GM18508 (cell line): ENCODE measurements around the gene VIPR2.
"Not testable (repeated sequence)": the region's sequence is repeated elsewhere in the genome, so short reads cannot be mapped to it uniquely, and the experiment has no call there.

Experiments
- ATAC-seq: cut with Tn5 transposase; IDR thresholded peaks from one replicate; pipeline ENCODE4 v1.9.1; 2021; ENCODE audit warnings: moderate number of reproducible peaks; ENCODE audit not compliant: insufficient read depth, unreplicated experiment

VIPR2 gene

DNA sequence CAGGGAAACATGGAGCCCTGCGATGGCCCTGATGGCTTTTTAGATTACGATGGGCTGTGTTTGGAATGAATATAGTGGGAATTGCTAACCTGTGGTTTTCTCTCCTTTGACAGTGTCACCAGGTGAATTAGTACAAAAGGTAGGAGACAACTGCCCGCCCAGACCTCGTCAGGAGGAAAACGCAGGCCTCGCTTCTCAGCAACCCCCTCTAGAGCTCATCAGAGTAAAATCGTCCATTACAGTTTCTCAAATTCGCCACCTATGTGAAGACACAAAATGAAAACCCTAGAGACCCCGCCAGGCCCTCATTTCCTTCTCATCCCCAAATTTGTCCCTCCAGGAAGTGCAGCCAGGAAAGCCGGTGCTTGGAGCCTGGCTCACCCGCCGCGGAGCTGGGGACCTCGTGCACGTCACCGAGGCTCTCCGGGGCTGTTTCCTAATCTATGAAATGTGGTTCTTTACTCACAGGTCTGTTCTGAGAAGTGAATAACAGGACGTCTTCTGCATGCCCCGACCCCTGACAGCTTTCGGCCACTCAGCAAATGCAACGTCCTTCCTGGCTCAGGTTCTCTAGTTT lies 143.7 kb downstream of the VIPR2 start:
- ATAC-seq = no peak

DNA sequence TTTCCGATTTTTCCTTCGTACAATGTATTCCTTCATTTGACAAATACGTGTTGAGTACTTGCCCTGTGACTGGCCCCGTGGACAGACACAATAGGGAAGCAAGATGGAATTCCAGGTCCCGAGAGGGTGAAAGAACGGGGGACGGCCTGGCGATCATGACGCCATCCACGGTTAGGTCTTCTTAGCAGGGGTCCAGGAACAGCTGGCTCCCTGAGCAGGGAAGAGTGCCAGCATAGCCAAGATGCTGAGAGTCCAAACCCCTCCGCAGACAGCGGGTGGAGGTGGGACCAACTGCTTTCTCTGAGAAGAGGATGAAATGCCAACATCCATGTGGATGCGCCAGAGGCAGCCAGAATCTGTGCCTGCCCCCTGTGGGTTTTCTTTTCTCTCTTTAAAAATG lies 144.6 kb downstream of the VIPR2 start:
- ATAC-seq = no peak

DNA sequence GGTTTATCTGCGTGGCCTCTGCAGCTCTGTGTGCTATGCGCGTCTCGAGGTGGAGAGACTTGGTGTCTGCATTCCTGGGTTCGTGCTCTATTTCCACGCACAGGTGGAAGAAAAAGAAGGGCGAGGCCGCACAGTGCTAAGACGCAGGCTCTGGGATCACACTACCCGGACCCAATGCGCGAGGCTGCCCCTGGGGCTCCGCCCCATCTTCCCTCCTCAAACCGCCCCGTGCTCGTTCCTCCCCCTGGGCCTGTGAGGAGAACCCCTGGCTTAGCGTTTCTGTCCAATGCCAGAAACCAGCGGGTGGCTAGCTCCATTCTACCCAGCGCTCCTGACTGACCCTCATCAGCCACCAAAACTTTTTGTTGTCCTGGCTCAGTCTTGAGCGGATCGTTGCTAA lies 145.2 kb downstream of the VIPR2 start:
- ATAC-seq = no peak

DNA sequence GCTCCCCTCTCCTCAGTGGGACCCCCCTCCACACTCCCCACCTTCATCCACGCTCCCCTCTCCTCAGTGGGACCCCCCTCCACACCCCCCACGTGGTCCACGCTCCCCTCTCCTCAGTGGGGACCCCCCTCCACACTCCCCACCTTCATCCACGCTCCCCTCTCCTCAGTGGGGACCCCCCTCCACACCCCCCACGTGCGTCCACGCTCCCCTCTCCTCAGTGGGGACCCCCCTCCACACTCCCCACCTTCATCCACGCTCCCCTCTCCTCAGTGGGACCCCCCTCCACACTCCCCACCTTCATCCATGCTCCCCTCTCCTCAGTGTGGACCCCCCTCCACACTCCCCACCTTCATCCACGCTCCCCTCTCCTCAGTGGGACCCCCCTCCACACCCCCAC lies 146.4 kb downstream of the VIPR2 start:
- not testable (repeated sequence) for ATAC-seq

DNA sequence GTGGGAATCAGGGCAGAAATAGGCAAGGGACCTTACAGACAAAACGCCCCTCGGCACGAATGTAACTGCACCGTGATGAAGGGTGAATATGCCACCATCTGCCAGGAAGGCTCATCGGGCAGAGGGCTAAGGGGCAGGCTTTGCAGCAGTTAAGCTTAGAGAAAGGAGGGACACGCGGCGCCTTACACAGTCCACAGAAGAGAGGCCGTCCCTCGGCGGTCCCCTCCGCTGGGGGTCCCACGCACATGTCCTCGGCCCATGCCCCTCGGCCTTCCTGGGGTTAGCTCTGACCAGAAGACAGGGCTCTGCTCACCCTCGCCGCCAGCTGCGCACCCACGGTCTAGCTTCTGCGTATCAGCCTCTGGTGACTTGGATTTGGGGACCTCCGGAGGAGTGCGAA lies 147.2 kb downstream of the VIPR2 start:
- no peak for ATAC-seq

DNA sequence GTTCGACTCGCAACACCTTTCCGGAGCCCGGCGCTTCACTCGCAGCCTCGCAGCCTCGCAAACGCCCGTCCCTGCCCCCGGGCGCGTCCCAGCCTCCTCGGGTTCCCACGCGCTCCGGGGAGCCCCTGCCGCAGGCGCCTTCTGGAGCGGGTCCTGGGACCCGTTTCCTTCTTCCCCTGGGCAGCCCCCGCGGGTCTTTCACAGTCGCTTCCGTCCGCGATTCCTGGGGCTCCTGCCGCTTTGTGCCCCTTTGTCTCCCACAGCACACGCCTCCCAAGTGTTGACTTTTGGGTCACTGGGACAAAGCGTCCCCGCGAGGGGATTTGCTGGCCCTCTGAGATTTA lies 147.6 kb downstream of the VIPR2 start:
- no peak for ATAC-seq

DNA sequence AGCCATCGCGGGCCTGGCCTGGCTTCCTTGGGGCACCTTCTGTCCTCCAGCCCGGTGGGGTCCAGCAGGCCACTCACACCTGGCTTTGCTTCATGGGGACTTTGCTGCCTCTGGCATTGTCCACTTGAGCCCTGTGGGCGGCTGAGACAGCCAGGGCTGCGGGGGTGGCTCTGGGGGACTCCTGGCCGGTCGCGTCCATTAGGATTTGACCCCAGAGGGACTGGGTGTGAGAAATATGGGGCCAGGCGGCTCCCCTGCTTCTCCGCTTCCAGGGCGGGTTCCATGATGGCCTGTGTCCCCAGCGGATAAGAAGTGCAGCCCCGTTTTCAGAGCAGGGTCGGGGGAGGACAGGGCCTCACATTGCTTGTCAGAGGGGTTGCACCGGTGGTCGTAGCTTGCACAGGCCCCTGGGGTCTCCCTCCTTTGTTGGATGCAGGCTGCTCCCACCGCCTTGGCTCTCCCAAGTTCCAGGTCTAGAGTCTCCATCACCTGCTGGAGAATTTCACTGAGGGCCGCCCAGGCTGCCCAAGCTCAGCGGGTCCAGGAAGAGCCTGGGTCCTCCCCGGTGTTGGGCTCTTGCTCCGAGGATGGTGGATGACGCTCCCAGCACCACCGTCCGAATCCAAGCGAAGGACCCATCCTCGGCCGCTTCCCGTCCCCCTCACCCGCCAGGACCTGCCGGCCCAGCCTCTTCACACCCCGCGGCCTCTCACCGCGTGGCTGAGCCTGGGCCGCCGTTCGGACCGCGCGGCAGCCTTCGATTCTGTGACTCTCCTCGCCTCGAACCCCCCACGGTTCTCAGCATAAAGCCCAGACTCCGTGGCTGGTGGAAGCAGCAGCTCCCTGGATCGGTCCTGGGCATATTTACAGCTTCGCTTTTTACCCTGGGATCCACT lies 148.2 kb downstream of the VIPR2 start:
- ATAC-seq = no peak

DNA sequence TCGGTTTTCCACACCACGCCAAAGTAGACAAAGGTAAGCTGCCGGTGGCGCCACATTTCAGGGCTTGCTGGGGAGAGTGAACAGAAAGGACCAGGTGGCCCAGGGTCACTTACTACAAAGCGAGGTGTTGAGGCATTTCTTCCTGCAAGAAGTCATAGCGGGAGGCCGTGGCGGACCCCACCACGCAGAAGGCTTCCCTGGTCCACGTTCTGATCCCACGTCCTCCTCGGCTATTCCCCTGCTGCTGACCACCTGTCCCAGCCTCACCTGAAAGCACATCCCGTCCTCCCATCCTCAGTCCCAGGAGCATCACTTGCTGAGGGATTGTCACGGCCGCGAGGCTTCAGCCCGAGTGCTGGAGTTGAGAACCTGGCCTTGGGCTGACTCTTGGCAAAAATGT lies 149.2 kb downstream of the VIPR2 start:
- ATAC-seq = no peak

DNA sequence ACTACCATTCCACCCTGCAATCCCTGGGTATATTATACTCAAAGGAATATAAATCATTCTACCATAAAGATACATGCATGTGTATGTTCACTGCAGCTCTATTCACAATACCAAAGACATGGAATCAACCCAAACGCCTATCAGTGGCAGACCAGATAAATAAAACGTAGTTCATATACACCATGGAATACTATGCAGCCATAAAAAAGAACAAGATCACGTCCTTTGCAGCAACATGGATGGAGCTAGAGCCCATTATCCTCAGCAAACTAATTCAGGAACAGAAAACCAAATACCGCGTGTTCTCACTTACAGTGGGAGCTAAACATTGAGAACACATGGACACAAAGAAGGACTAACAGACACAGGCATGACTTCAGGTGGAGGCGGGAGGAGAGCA lies 150.0 kb downstream of the VIPR2 start:
- no peak for ATAC-seq

DNA sequence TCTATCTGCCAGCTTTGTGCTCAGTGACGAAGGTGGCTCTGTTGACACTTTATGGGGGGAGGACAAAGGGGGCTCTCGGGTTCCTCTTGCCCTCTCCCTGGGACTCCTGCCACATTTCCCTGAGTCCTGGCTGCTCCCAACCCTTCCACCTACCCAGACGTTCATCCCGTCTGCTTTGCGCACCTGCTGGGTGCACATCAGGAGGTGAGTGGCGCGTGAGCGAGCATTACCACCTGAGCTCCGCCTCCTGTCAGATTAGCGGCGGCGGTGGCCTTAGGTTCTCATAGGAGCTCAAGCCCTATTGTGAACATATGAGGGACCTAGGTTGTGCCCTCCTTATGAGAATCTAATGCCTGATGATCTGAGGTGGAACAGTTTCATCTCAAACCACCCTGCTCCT lies 151.1 kb downstream of the VIPR2 start:
- no peak for ATAC-seq

DNA sequence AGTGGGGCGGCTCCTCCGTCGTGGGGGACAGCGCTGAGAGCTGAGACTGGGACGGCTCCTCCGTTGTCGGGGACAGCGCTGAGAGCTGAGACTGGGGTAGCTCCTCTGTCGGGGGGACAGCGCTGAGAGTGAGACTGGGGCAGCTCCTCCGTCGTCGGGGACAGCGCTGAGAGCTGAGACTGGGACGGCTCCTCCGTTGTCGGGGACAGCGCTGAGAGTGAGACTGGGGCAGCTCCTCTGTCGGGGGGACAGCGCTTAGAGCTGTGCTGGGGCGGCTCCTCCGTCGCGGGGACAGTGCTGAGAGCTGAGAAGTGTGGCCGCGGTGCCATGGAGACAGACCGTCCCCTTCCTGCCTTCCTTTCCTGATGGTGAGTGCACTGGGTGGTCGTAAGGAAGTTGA lies 151.9 kb downstream of the VIPR2 start:
- ATAC-seq = no peak

DNA sequence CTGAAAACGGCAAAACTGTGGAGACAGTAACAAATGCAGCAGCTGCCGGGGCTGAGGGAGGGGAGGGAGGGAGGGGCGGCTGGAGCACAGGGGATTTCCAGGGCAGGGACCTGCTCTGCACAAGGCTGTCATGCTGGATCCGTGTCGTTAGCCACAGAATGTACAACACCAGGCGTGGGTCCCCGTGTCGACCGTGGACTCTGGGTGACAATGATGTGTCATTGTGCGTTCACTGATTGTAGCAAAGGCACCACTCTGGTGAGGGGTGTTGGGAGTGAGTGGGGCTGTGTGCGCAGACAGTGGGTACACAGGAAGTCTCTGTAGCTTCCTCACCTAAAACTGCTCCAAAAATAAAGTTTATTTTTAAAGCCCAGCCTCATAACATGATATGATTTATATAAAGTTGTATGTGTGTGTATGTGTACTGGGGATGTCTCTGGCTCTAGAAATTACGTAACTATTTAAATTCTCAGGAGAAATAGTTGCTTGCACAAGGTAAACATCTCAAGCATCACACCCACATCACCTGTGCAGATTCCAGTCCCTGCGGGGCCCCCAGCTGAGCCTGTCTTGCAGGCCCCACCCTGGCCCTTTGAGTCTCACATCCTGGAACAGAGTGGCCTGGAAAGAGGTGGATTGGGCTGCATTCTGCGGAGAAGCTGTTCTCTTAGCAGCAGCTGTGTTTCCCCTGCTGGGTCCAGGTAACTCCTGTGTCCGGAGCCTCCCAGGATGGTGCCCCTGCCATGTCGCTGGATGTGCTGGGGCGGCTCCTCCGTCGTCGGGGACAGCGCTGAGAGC lies 152.6 kb downstream of the VIPR2 start:
- ATAC-seq = no peak

DNA sequence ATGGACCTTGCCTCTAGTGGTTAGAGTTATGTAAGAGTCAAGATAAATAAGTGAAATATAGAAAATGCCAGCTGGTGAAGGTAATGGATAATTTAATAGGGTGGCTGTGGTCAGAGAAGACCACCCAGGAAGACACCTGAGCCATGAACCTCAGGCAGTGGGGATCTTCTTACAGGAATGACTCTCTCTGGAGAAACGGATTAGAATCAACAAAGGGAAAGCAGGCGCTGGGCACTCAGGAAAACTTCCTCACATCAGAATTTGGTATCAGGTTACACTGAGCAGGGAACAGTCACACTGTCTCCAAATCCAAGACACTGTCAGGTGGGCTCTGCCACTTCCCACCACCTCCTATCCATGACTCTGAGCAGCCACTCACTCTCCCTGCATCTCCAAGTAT lies 155.7 kb downstream of the VIPR2 start:
- no peak for ATAC-seq

DNA sequence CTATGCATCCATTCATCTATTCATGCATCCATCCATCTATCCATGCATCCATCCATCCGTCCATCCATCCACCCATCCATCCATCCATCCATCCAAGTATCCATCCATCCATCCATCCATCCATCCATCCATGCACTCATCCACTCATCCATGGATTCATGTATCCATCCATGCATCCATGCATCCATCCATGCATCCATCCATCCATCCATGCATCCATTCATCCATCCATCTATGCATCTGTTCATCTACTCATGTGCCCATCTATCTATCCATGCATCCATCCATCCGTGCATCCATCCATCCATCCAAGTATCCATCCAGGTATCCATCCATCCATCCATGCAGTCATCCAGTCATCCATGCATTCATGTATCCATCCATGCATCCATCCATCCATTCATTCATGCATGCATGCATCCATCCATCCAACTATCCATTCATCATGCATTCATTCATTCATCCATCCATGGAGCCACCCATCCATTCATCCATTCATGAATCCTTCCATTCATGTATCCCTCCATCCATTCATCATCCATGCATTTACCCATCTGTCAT lies 156.3 kb downstream of the VIPR2 start:
- no peak for ATAC-seq

DNA sequence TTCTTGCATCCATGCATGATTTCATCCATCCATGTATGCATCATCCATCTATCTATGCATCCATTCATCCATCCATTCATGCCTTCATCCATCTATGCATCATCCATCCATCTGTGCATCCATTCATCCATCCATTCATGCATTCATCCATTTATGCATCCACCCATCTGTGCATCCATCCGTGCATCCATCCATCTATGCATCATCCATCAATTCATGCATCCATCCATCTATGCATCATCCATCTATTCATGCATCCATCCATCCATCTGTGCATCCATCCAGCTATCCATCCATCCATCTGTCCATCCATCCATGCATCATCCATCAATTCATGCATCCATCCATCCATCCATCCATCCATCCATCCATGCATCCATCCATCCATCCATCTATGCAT lies 157.0 kb downstream of the VIPR2 start:
- no peak for ATAC-seq

DNA sequence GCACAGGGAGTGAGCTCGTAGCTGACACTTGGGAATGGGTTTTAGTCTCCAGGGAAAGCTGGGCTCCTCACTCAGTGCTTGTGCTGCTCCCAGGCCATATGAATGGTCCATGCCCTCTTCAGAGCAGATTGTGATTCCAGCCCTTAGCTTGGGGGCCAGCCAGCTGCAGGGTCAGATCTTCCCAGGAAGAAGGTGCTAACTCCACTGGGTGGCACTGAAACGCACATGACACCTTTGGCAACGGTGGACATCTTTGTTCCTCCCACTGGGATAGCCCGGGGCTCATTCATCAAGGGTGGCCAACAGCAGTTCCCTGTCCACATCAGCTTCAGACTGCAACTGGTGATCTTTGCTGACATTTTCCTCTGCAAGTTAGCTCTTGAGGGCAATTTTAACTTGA lies 159.1 kb downstream of the VIPR2 start:
- no peak for ATAC-seq

DNA sequence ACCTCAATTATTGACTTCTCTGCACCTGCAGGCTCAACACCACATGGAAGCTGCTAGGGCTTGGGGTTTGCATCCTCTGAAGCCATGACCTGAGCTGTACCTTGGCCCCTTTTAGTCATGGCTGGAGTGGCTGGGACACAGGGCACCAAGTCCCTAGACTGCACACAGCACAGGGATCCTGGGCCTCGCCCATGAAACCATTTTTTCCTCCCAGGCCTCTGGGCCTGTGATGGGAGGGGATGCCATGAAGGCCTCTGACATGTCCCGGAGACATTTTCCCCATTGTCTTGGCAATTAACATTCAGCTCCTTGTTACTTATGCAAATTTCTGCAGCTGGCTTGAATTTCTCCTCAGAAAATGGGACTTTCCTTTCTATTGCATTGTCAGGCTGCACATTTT lies 160.7 kb downstream of the VIPR2 start:
- ATAC-seq = not testable (repeated sequence)

DNA sequence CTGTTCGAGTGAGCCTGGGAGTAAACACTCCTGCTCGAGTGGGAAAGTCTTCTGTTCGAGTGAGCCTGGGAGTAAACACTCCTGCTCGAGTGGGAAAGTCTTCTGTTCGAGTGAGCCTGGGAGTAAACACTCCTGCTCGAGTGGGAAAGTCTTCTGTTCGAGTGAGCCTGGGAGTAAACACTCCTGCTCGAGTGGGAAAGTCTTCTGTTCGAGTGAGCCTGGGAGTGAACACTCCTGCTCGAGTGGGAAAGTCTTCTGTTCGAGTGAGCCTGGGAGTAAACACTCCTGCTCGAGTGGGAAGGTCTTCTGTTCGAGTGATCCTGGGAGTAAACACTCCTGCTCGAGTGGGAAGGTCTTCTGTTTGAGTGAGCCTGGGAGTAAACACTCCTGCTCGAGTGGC lies 162.6 kb downstream of the VIPR2 start:
- not testable (repeated sequence) for ATAC-seq

DNA sequence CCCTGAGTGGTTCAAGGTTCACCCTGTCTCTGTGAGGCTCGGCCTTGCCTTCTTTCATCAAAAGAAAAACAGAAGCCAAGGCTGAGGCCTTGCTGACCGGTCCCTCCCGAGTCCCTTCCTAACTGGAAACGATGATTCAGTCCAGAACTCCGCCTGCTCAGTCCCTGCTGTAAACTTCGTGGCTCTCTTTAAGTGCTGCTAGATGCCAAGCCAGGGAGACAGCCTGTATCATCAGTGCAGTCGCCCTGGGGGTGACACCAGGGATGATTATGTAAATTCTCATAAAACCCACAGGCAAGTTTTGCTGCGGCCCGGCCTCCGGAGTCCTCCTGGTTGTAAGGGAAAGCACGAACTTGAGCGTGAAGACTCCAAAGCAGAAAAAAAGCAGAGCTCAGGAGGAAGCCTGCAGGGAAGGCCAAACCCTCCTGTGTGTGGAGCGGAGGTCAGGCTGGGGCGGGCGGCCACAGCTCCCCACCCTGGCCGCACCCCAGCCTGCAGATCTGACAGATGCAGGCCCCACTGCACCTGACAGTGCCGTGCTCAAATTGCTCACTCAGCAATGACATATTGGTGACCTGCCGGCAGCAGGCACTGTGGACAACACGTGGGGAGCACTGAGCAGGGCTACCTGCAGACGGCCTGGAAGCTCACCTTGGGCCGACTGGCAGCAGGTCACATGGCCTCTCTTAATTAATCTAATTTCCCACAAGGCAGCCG lies 164.9 kb downstream of the VIPR2 start:
- no peak for ATAC-seq

DNA sequence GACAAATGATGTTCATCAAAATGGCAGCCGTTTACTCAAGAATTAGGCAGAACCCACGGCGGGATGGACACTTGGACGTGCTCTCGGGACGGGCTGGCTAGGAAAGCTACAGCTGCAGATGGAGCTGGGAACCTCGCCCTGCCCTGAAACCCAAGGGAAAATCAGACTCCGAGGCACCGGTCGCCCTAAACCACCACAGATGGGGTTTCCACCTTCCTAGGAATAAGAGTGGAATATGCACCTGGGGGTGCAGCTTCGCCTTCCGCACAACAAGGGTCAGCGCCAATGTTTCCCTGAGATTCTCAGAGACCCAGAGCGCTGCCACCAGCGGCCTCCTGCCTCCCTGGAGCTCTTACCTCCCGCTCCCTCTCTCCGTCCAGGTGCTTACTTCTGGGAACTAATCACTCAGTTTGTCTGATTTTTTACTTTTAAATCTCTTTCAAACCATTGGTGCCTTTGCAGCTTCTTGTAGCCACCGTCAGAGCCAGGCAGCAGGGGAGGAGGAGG lies 165.6 kb downstream of the VIPR2 start:
- no peak for ATAC-seq
